Measurements from ENCODE around the gene CFAP298. TPM values are rescaled to one million over a fixed set of nuclear protein-coding genes. Genes with fewer than 3 reads are reported as not detected.
A peak's percentile ranks its signal among the peaks of the same experiment; 100 is the strongest.

Gene CFAP298
- total and polyA plus RNA-seq, 2 of the 13 experiments (the other 11 are each of a cell fraction or from before 2014, with no cell fraction given): 21.2 to 62.2 TPM

DNA sequence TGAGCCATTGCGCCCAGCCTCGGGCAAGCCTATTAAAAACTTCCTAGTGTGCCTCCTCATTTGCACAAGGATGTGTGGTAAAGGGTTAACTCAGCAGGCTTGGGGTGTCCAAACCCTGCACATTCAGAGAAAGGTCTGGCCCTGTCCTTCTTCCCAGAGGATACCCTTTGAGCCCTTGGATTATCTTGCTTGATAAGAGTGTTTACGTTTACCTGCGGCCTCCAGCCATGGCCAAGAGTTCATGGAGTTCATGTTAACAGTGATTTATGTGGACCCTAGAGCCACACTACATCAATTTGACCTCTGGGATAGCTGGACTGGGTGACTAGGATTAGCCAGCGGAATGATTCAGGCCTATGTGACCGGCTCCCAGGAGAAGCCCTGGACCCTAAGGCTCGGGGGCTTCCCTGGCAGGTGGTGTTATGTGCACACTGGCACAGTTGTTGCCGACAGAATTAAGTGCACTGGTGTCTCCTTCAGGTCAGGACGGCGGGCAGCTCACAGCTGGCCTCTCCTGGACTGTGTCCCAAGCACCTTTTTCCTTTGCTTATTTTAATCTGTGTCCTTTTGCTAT is 19.2 kb downstream of the CFAP298 start (continued):
- TF ChIP-seq, protein P1, sequence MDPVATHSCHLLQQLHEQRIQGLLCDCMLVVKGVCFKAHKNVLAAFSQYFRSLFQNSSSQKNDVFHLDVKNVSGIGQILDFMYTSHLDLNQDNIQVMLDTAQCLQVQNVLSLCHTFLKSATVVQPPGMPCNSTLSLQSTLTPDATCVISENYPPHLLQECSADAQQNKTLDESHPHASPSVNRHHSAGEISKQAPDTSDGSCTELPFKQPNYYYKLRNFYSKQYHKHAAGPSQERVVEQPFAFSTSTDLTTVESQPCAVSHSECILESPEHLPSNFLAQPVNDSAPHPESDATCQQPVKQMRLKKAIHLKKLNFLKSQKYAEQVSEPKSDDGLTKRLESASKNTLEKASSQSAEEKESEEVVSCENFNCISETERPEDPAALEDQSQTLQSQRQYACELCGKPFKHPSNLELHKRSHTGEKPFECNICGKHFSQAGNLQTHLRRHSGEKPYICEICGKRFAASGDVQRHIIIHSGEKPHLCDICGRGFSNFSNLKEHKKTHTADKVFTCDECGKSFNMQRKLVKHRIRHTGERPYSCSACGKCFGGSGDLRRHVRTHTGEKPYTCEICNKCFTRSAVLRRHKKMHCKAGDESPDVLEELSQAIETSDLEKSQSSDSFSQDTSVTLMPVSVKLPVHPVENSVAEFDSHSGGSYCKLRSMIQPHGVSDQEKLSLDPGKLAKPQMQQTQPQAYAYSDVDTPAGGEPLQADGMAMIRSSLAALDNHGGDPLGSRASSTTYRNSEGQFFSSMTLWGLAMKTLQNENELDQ (CRISPR knock-in tag; IDR thresholded peaks at IDR 0.05; ENCODE audit: borderline replicate concordance): no peak
- TF ChIP-seq, protein P2, sequence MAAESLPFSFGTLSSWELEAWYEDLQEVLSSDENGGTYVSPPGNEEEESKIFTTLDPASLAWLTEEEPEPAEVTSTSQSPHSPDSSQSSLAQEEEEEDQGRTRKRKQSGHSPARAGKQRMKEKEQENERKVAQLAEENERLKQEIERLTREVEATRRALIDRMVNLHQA (CRISPR knock-in tag; IDR thresholded peaks at IDR 0.05): no peak
- TF ChIP-seq PHB2 (IDR thresholded peaks at IDR 0.05; ENCODE audit: partially characterized antibody): no peak
- no peak for TF ChIP-seq ZBTB3 (CRISPR knock-in tag; IDR thresholded peaks at IDR 0.05; ENCODE audit: borderline replicate concordance, low read depth)
- TF ChIP-seq, protein P3, sequence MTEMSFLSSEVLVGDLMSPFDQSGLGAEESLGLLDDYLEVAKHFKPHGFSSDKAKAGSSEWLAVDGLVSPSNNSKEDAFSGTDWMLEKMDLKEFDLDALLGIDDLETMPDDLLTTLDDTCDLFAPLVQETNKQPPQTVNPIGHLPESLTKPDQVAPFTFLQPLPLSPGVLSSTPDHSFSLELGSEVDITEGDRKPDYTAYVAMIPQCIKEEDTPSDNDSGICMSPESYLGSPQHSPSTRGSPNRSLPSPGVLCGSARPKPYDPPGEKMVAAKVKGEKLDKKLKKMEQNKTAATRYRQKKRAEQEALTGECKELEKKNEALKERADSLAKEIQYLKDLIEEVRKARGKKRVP (CRISPR knock-in tag; IDR thresholded peaks at IDR 0.05): 0 out of 4 replicates have a peak, but pooled peaks of 1 of the 2 experiments have one; percentile 22
- TF ChIP-seq KLF13 (CRISPR knock-in tag; IDR thresholded peaks at IDR 0.05): no peak
- TF ChIP-seq ZFP82 (CRISPR knock-in tag; IDR thresholded peaks at IDR 0.05; ENCODE audit: borderline replicate concordance): no peak
- TF ChIP-seq, protein P4, sequence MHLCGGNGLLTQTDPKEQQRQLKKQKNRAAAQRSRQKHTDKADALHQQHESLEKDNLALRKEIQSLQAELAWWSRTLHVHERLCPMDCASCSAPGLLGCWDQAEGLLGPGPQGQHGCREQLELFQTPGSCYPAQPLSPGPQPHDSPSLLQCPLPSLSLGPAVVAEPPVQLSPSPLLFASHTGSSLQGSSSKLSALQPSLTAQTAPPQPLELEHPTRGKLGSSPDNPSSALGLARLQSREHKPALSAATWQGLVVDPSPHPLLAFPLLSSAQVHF (CRISPR knock-in tag; IDR thresholded peaks at IDR 0.05): no peak
- TF ChIP-seq RBM22 (optimal IDR thresholded peaks at IDR 0.05; ENCODE audit: low read length): no peak
- peak in 1 of 2 experiments; percentile 15; a peak in 1 of 4 replicates for TF ChIP-seq POLR2A (IDR thresholded peaks at IDR 0.05; ENCODE audit: insufficient read depth in 1 of 2, low read depth in 2 of 2, low read length in 2 of 2)
- TF ChIP-seq SP2 (CRISPR knock-in tag; IDR thresholded peaks at IDR 0.05): no peak
- TF ChIP-seq NR2F6 (IDR thresholded peaks at IDR 0.05): peak; percentile 98
- TF ChIP-seq NR2F6 (CRISPR knock-in tag; IDR thresholded peaks at IDR 0.05): peak; percentile 99
- TF ChIP-seq, protein P5, sequence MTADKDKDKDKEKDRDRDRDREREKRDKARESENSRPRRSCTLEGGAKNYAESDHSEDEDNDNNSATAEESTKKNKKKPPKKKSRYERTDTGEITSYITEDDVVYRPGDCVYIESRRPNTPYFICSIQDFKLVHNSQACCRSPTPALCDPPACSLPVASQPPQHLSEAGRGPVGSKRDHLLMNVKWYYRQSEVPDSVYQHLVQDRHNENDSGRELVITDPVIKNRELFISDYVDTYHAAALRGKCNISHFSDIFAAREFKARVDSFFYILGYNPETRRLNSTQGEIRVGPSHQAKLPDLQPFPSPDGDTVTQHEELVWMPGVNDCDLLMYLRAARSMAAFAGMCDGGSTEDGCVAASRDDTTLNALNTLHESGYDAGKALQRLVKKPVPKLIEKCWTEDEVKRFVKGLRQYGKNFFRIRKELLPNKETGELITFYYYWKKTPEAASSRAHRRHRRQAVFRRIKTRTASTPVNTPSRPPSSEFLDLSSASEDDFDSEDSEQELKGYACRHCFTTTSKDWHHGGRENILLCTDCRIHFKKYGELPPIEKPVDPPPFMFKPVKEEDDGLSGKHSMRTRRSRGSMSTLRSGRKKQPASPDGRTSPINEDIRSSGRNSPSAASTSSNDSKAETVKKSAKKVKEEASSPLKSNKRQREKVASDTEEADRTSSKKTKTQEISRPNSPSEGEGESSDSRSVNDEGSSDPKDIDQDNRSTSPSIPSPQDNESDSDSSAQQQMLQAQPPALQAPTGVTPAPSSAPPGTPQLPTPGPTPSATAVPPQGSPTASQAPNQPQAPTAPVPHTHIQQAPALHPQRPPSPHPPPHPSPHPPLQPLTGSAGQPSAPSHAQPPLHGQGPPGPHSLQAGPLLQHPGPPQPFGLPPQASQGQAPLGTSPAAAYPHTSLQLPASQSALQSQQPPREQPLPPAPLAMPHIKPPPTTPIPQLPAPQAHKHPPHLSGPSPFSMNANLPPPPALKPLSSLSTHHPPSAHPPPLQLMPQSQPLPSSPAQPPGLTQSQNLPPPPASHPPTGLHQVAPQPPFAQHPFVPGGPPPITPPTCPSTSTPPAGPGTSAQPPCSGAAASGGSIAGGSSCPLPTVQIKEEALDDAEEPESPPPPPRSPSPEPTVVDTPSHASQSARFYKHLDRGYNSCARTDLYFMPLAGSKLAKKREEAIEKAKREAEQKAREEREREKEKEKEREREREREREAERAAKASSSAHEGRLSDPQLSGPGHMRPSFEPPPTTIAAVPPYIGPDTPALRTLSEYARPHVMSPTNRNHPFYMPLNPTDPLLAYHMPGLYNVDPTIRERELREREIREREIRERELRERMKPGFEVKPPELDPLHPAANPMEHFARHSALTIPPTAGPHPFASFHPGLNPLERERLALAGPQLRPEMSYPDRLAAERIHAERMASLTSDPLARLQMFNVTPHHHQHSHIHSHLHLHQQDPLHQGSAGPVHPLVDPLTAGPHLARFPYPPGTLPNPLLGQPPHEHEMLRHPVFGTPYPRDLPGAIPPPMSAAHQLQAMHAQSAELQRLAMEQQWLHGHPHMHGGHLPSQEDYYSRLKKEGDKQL (CRISPR knock-in tag; IDR thresholded peaks at IDR 0.05; ENCODE audit: low read depth): peak; percentile 93
- TF ChIP-seq, protein P6, sequence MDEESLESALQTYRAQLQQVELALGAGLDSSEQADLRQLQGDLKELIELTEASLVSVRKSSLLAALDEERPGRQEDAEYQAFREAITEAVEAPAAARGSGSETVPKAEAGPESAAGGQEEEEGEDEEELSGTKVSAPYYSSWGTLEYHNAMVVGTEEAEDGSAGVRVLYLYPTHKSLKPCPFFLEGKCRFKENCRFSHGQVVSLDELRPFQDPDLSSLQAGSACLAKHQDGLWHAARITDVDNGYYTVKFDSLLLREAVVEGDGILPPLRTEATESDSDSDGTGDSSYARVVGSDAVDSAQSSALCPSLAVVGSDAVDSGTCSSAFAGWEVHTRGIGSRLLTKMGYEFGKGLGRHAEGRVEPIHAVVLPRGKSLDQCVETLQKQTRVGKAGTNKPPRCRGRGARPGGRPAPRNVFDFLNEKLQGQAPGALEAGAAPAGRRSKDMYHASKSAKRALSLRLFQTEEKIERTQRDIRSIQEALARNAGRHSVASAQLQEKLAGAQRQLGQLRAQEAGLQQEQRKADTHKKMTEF (CRISPR knock-in tag; IDR thresholded peaks at IDR 0.05): peak; percentile 91
- peak; percentile 79; the same call in 1 of the 2 replicates for TF ChIP-seq ZNF605 (CRISPR knock-in tag; IDR thresholded peaks at IDR 0.05)

Measured in HepG2 (cell line).